Smooth muscle cell (in vitro differentiated cells): ENCODE data around the gene GK. TPM values are rescaled to one million over a fixed set of nuclear protein-coding genes. Genes with fewer than 3 reads are reported as not detected.
"Not testable (repeated sequence)": the region's sequence is repeated elsewhere in the genome, so short reads cannot be mapped to it uniquely, and the experiment has no call there.

ENCODE experiments used
- DNase-seq: peaks from one replicate; lab custom pipeline; 2025; ENCODE audit not compliant: unreplicated experiment; lab: John Stamatoyannopoulos, UW
- H2AFZ ChIP-seq: fragments of 200-600 bp; sonication (generic); 2 replicates; pipeline ENCODE4 v1.6.0; 2016; ENCODE audit warnings: antibody characterized with exemption, low read depth, mild to moderate bottlenecking
- H3F3A ChIP-seq: fragments of 200-600 bp; sonication (generic); 2 replicates; pipeline ENCODE4 v1.6.0; 2017; ENCODE audit warnings: antibody characterized with exemption, low read depth
- H3K27ac ChIP-seq: fragments of 200-600 bp; sonication (generic); 2 replicates; pipeline ENCODE4 v1.5.1; 2016; ENCODE audit warnings: low read depth, mild to moderate bottlenecking
- H3K27me3 ChIP-seq: fragments of 200-600 bp; sonication (generic); 2 replicates; pipeline ENCODE4 v1.6.1; 2016; ENCODE audit warnings: low read depth, mild to moderate bottlenecking
- H3K36me3 ChIP-seq: fragments of 200-600 bp; sonication (generic); 2 replicates; pipeline ENCODE4 v1.5.1; 2016; ENCODE audit warnings: low read depth
- H3K4me1 ChIP-seq: fragments of 200-600 bp; sonication (generic); 2 replicates; pipeline ENCODE4 v1.5.1; 2016; ENCODE audit warnings: low read depth
- H3K4me2 ChIP-seq: fragments of 200-600 bp; sonication (generic); 2 replicates; pipeline ENCODE4 v1.6.0; 2016; ENCODE audit warnings: mild to moderate bottlenecking
- H3K4me3 ChIP-seq: fragments of 200-600 bp; sonication (generic); 2 replicates; pipeline ENCODE4 v1.5.1; 2016; ENCODE audit warnings: mild to moderate bottlenecking
- H3K79me2 ChIP-seq: fragments of 200-600 bp; sonication (generic); 2 replicates; pipeline ENCODE4 v1.6.0; 2016; ENCODE audit warnings: low read depth, mild to moderate bottlenecking
- H3K9ac ChIP-seq: fragments of 200-600 bp; sonication (generic); 2 replicates; pipeline ENCODE4 v1.6.0; 2016; ENCODE audit warnings: low read depth
- H3K9me3 ChIP-seq: fragments of 200-600 bp; sonication (generic); replicated peaks from 2 replicates; pipeline ENCODE4 v1.5.1; 2016; ENCODE audit warnings: low read depth
- H4K20me1 ChIP-seq: fragments of 200-600 bp; sonication (generic); 2 replicates; pipeline ENCODE4 v1.6.0; 2016; ENCODE audit warnings: low read depth
- CTCF ChIP-seq: fragments of 200-600 bp; sonication (generic); IDR thresholded peaks from 2 replicates; pipeline ENCODE4 v1.5.1; 2017; ENCODE audit warnings: borderline replicate concordance, mild to moderate bottlenecking, antibody characterized with exemption; ENCODE audit not compliant: insufficient read depth, poor library complexity, severe bottlenecking
- WGBS: methylation state at CpG from one replicate; pipeline ENCODE4 v1.1.7; 2016; ENCODE audit warnings: low lambda C conversion rate; 5-methylcytosine and 5-hydroxymethylcytosine counted together
- polyA plus RNA-seq: library from polyadenylated mRNA; unstranded; fragments of >200 nt; fragmentation: Nextera tagmentation; extraction: Ambion mirVana; gene quantifications from 2 replicates; pipeline ENCODE4 v1.2.1, GENCODE V29; 2016
- small RNA-seq: library from RNA; depleted of rRNA; stranded (forward); fragments of <200 nt; gene quantifications from one replicate; pipeline ENCODE3, GENCODE V24; 2014
- total RNA-seq: library from RNA; depleted of rRNA; stranded (reverse); fragments of >200 nt; gene quantifications from 2 replicates; pipeline ENCODE4 v1.2.3, GENCODE V29; 2014

Gene GK
- total and polyA plus RNA-seq, 2 experiments from 2014 or later, result 4.5 to 5.8 TPM

GRCh38 chrX:30762755-30763154 is 109.5 kb downstream of the GK start:
- Histone ChIP-seq H3K4me3 (no peak overlapping the region), H3K27me3 (no peaks in the 10 kb centered on the region), H3K27ac (no peak overlapping the region), H3K9ac (no peak overlapping the region), H4K20me1 (no peaks in the 10 kb centered on the region), H3K4me2 (no peak overlapping the region), H3K79me2 (no peaks in the 10 kb centered on the region), H2AFZ (no peak overlapping the region), H3K4me1 (no peaks in the 10 kb centered on the region), H3F3A (no peaks in the 10 kb centered on the region), H3K36me3 (no peaks in the 10 kb centered on the region), H3K9me3 (no peaks in the 10 kb centered on the region)
- no peak for DNase-seq
- WGBS, result 59% methylated on average over 3 of the region's 3 CpGs
- no peak for TF ChIP-seq CTCF

- not testable (repeated sequence) for H3K9me3 ChIP-seq, H3K36me3 ChIP-seq, H4K20me1 ChIP-seq, H2AFZ ChIP-seq, H3K27ac ChIP-seq, H3F3A ChIP-seq, H3K4me2 ChIP-seq, H3K79me2 ChIP-seq, H3K27me3 ChIP-seq, DNase-seq, H3K9ac ChIP-seq, H3K4me1 ChIP-seq, H3K4me3 ChIP-seq
- 84% methylated on average over 7 of the region's 7 CpGs for WGBS
These were observed 120.5 kb downstream of the GK start for GRCh38 chrX:30773764-30774163.

GRCh38 chrX:30777575-30777974 is 124.4 kb downstream of the GK start:
- Histone ChIP-seq H3F3A (no peaks in the 10 kb centered on the region), H3K9ac (no peak overlapping the region), H3K4me1 (no peaks in the 10 kb centered on the region), H3K36me3 (no peaks in the 10 kb centered on the region), H3K27me3 (no peaks in the 10 kb centered on the region), H3K4me3 (no peak overlapping the region), H3K79me2 (no peaks in the 10 kb centered on the region), H4K20me1 (no peaks in the 10 kb centered on the region), H3K27ac (no peak overlapping the region), H2AFZ (no peak overlapping the region), H3K4me2 (no peak overlapping the region), H3K9me3 (peaks cover 2% of the 10 kb centered on the region)
- DNase-seq, result no peak
- TF ChIP-seq CTCF, result no peak

- Histone ChIP-seq H3K79me2 (no peaks in the 10 kb centered on the region), H2AFZ (no peak overlapping the region), H3K4me2 (no peak overlapping the region), H3K4me3 (no peak overlapping the region), H4K20me1 (no peaks in the 10 kb centered on the region), H3K36me3 (no peaks in the 10 kb centered on the region), H3K27me3 (no peaks in the 10 kb centered on the region), H3K9me3 (peaks cover 2% of the 10 kb centered on the region), H3K27ac (no peak overlapping the region), H3K9ac (no peak overlapping the region), H3K4me1 (no peaks in the 10 kb centered on the region), H3F3A (no peaks in the 10 kb centered on the region)
- DNase-seq, result no peak
- 86% methylated on average over 19 of the region's 19 CpGs for WGBS
- TF ChIP-seq CTCF, result no peak
These were observed 126.3 kb downstream of the GK start for GRCh38 chrX:30779453-30780030.

Small RNA genes lying within 50 kb of the gene (small RNA-seq; reads per million reads assigned to genes)
- gene CKS1BP6, result not detected

Other genes with a start within 250 kb of the GK start
- gene TASL, start 75.7 kb upstream of the GK start, total RNA-seq, result not detected in 2 replicates
- not detected in 2 replicates for gene TASL, start 75.7 kb upstream of the GK start, polyA plus RNA-seq
- gene TAB3, start 235.8 kb downstream of the GK start, total RNA-seq, result 15.7 and 31.9 TPM in 2 replicates
- gene TAB3, start 235.8 kb downstream of the GK start, polyA plus RNA-seq, result 4.8 and 6.2 TPM in 2 replicates